Glomerular endothelial cell (primary cell): Measurements from ENCODE around the gene ARL2BP. TPM values are rescaled to one million over a fixed set of nuclear protein-coding genes. Genes with fewer than 3 reads are reported as not detected.
"Not testable (repeated sequence)": the region's sequence is repeated elsewhere in the genome, so short reads cannot be mapped to it uniquely, and the experiment has no call there.

Experiments
- DNase-seq: peaks from one replicate; pipeline ENCODE4 v3.0.0-alpha.2; 2011; ENCODE audit warnings: low read depth, low spot score; ENCODE audit errors: extremely low read depth
- total RNA-seq: library from RNA; depleted of rRNA; stranded (reverse); fragments of >200 nt; gene quantifications from 2 replicates; pipeline ENCODE4 v1.2.3, GENCODE V29; 2015

Gene ARL2BP
- total RNA-seq: 103 and 116 TPM in 2 replicates

GRCh38 chr16:57244767-57245471 is at the start of gene ARL2BP:
Gene ARL2BP, plus strand, starts transcription at chr16:57245259. Its CDS starts 109 bp downstream, at chr16:57245368.
- peak; percentile 78 for DNase-seq

- DNase-seq: no peak
Observed at GRCh38 chr16:57196286-57196685, 48.8 kb upstream of the ARL2BP start.

- DNase-seq: no peak
Observed at GRCh38 chr16:57196753-57197152, 48.3 kb upstream of the ARL2BP start.

- DNase-seq: not testable (repeated sequence)
Observed at GRCh38 chr16:57200321-57200720, 44.7 kb upstream of the ARL2BP start.

GRCh38 chr16:57200926-57201325 is 44.1 kb upstream of the ARL2BP start:
- DNase-seq: not testable (repeated sequence)

- no peak for DNase-seq
Observed at GRCh38 chr16:57202095-57202886, 42.8 kb upstream of the ARL2BP start.

- no peak for DNase-seq
Observed at GRCh38 chr16:57203451-57203850, 41.6 kb upstream of the ARL2BP start.

- DNase-seq: no peak
Observed at GRCh38 chr16:57204675-57205074, 40.4 kb upstream of the ARL2BP start.

- DNase-seq: no peak
Observed at GRCh38 chr16:57208926-57209325, 36.1 kb upstream of the ARL2BP start.

GRCh38 chr16:57209780-57210179 is 35.3 kb upstream of the ARL2BP start:
- no peak for DNase-seq

- DNase-seq: no peak
Observed at GRCh38 chr16:57213462-57213861, 31.6 kb upstream of the ARL2BP start.

GRCh38 chr16:57216968-57217367 is 28.1 kb upstream of the ARL2BP start:
- DNase-seq: no peak

- DNase-seq: no peak
Observed at GRCh38 chr16:57223057-57223456, 22.0 kb upstream of the ARL2BP start.

GRCh38 chr16:57224651-57225335 is 20.3 kb upstream of the ARL2BP start:
- no peak for DNase-seq

- DNase-seq: no peak
Observed at GRCh38 chr16:57225978-57226377, 19.1 kb upstream of the ARL2BP start.

- DNase-seq: no peak
Observed at GRCh38 chr16:57226701-57227621, 18.1 kb upstream of the ARL2BP start.

GRCh38 chr16:57229079-57229478 is 16.0 kb upstream of the ARL2BP start:
- DNase-seq: no peak

GRCh38 chr16:57231821-57232350 is 13.2 kb upstream of the ARL2BP start:
- no peak for DNase-seq

- DNase-seq: no peak
Observed at GRCh38 chr16:57233944-57234706, 10.9 kb upstream of the ARL2BP start.
